GM19351 (cell line): ENCODE results near the gene BLVRB.
A peak's percentile ranks its signal among the peaks of the same experiment; 100 is the strongest.
"Not testable (repeated sequence)": the region's sequence is repeated elsewhere in the genome, so short reads cannot be mapped to it uniquely, and the experiment has no call there.

Experiments
- ATAC-seq: cut with Tn5 transposase; IDR thresholded peaks from one replicate; pipeline ENCODE4 v1.9.1; 2021; ENCODE audit warnings: mild to moderate bottlenecking, moderate library complexity; ENCODE audit not compliant: unreplicated experiment

BLVRB gene

GRCh38 chr19:40489882-40490230 lies 24.3 kb upstream of the BLVRB start:
- no peak for ATAC-seq

- no peak for ATAC-seq
Observed at GRCh38 chr19:40486017-40486416, 20.5 kb upstream of the BLVRB start.

- ATAC-seq, result not testable (repeated sequence)
Observed at GRCh38 chr19:40475878-40476644, 10.5 kb upstream of the BLVRB start.

GRCh38 chr19:40474737-40475136 lies 9.2 kb upstream of the BLVRB start:
- ATAC-seq, result no peak

GRCh38 chr19:40472516-40472915 lies 7.0 kb upstream of the BLVRB start:
- ATAC-seq, result no peak

GRCh38 chr19:40471111-40471510 lies 5.6 kb upstream of the BLVRB start:
- no peak for ATAC-seq

- ATAC-seq, result no peak
Observed at GRCh38 chr19:40469011-40469410, 3.5 kb upstream of the BLVRB start.

GRCh38 chr19:40466985-40467734 lies 1.6 kb upstream of the BLVRB start, which contains the start of gene SPTBN4:
Gene SPTBN4 (plus strand): TSS chr19:40467001. CDS start chr19:40472622, 5,621 bp downstream.
- ATAC-seq, result no peak

- peak; percentile 22 for ATAC-seq
Observed at GRCh38 chr19:40466219-40466984, 857 bp upstream of the BLVRB start.

GRCh38 chr19:40465025-40465556 lies 454 bp downstream of the BLVRB start:
- no peak for ATAC-seq

- no peak for ATAC-seq
Observed at GRCh38 chr19:40464059-40465024, 1.2 kb downstream of the BLVRB start.

GRCh38 chr19:40463587-40464037 lies 1.9 kb downstream of the BLVRB start:
- ATAC-seq, result not testable (repeated sequence)

GRCh38 chr19:40461669-40462221 lies 3.8 kb downstream of the BLVRB start:
- no peak for ATAC-seq

GRCh38 chr19:40460185-40460584 lies 5.4 kb downstream of the BLVRB start:
- ATAC-seq, result no peak

- ATAC-seq, result no peak
Observed at GRCh38 chr19:40458597-40458974, 7.0 kb downstream of the BLVRB start.

- ATAC-seq, result no peak
Observed at GRCh38 chr19:40457953-40458596, 7.5 kb downstream of the BLVRB start.

GRCh38 chr19:40457048-40457447 lies 8.5 kb downstream of the BLVRB start:
- no peak for ATAC-seq

GRCh38 chr19:40453943-40454342 lies 11.6 kb downstream of the BLVRB start:
- not testable (repeated sequence) for ATAC-seq

- ATAC-seq, result no peak
Observed at GRCh38 chr19:40453151-40453735, 12.3 kb downstream of the BLVRB start.
